HUES48 (cell line): ENCODE measurements around the gene TRAF3IP1.
"Not testable (repeated sequence)": the region's sequence is repeated elsewhere in the genome, so short reads cannot be mapped to it uniquely, and the experiment has no call there.

Experiments
- H3K27ac ChIP-seq: one replicate; pipeline ENCODE4 v1.7.0; 2013; ENCODE audit warnings: low read depth, low read length, inconsistent platforms
- H3K27me3 ChIP-seq: 2 replicates; pipeline ENCODE4 v1.6.1; 2013; ENCODE audit warnings: mild to moderate bottlenecking, low read length; ENCODE audit not compliant: control insufficient read depth, insufficient read depth
- H3K36me3 ChIP-seq: 2 replicates; pipeline ENCODE4 v1.6.1; 2013; ENCODE audit warnings: low read length; ENCODE audit not compliant: control insufficient read depth, insufficient read depth
- H3K4me1 ChIP-seq: 2 replicates; pipeline ENCODE4 v1.6.1; 2013; ENCODE audit warnings: mild to moderate bottlenecking, low read length; ENCODE audit not compliant: control insufficient read depth, insufficient read depth
- H3K4me3 ChIP-seq: 2 replicates; pipeline ENCODE4 v1.5.1; 2013; ENCODE audit warnings: mild to moderate bottlenecking, low read depth, low read length
- H3K9ac ChIP-seq: 2 replicates; pipeline ENCODE4 v1.6.1; 2013; ENCODE audit warnings: mild to moderate bottlenecking, low read depth, low read length, moderate library complexity
- H3K9me3 ChIP-seq: 2 replicates; pipeline ENCODE4 v1.6.1; 2013; ENCODE audit warnings: low read length; ENCODE audit not compliant: control insufficient read depth, insufficient read depth

TRAF3IP1 gene

GRCh38 chr2:238433941-238434845, 113.9 kb downstream of the TRAF3IP1 start:
- Histone ChIP-seq H3K9ac (no peak overlapping the region), H3K36me3 (peaks cover 68% of the 10 kb centered on the region), H3K27me3 (no peaks in the 10 kb centered on the region), H3K4me1 (no peaks in the 10 kb centered on the region), H3K4me3 (no peak overlapping the region), H3K27ac (no peak overlapping the region), H3K9me3 (no peaks in the 10 kb centered on the region)

GRCh38 chr2:238434846-238435751, 114.8 kb downstream of the TRAF3IP1 start:
- peaks cover 77% of the 10 kb centered on the region for H3K36me3 ChIP-seq
- H3K4me3 ChIP-seq: no peak overlapping the region
- H3K27me3 ChIP-seq: no peaks in the 10 kb centered on the region
- no peaks in the 10 kb centered on the region for H3K4me1 ChIP-seq
- H3K27ac ChIP-seq: no peak overlapping the region
- no peak overlapping the region for H3K9ac ChIP-seq
- no peaks in the 10 kb centered on the region for H3K9me3 ChIP-seq

- Histone ChIP-seq H3K27me3 (no peaks in the 10 kb centered on the region), H3K27ac (no peak overlapping the region), H3K4me3 (no peak overlapping the region), H3K9ac (no peak overlapping the region), H3K4me1 (no peaks in the 10 kb centered on the region), H3K36me3 (peaks cover 77% of the 10 kb centered on the region), H3K9me3 (no peaks in the 10 kb centered on the region)
Observed at GRCh38 chr2:238435752-238436096, 115.4 kb downstream of the TRAF3IP1 start.

DNA sequence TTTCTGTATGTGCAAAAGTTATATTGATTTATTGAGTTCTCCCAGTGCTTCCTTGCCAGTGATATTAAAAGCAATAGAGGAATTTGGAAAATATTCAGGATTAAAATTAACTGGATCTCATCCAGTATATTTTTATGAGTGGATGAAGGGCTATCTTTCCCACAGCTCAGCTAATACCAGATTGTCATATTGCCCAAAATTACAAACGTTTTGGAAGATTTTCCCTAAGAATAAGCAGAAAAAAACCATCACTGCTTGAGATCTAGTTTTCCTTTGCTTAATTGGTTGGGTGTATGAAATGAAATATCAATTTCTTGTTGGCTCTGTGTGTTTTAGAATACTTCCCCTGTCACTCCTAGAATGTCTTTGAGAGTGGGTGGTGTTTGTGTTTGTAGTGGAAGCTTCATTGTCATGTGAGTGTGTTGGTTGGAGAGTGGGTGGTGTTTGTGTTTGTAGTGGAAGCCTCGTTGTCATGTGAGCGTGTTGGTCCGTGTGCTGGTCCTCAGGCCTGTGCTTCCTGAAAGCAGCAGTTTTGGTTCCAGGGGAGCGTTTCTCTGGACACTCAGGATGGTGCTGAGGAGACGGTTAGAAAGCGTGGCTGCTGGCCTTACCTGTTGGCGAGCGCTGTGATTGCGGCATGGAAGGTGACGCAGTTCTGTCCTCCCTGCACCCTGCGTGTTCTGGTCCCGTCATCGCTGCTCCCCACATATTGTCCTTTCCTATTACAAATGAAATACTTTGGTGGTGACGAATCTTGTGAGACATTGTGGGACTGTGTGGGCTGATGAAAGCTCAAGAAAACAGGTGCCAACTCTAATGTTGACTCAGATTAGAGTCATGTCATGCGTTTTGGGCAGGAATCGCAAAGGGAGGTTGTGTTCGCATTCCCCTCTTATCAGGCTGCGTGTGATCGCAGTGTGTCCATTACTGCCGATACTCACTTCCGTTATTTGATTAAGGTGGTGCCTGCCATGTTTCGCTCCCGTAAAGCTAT, 118.8 kb downstream of the TRAF3IP1 start:
- Histone ChIP-seq H3K27me3 (no peaks in the 10 kb centered on the region), H3K9ac (no peak overlapping the region), H3K27ac (no peak overlapping the region), H3K9me3 (no peaks in the 10 kb centered on the region), H3K36me3 (peaks cover 66% of the 10 kb centered on the region), H3K4me3 (no peak overlapping the region), H3K4me1 (no peaks in the 10 kb centered on the region)

- Histone ChIP-seq H3K9me3 (no peaks in the 10 kb centered on the region), H3K36me3 (peaks cover 66% of the 10 kb centered on the region), H3K27me3 (no peaks in the 10 kb centered on the region), H3K4me1 (no peaks in the 10 kb centered on the region), H3K4me3 (no peak overlapping the region), H3K9ac (no peak overlapping the region), H3K27ac (no peak overlapping the region)
Observed at GRCh38 chr2:238439917-238440316, 119.6 kb downstream of the TRAF3IP1 start.

GRCh38 chr2:238440331-238440730, 120.0 kb downstream of the TRAF3IP1 start:
- no peak overlapping the region for H3K27ac ChIP-seq
- H3K4me1 ChIP-seq: no peaks in the 10 kb centered on the region
- peaks cover 66% of the 10 kb centered on the region for H3K36me3 ChIP-seq
- no peaks in the 10 kb centered on the region for H3K9me3 ChIP-seq
- no peaks in the 10 kb centered on the region for H3K27me3 ChIP-seq
- H3K4me3 ChIP-seq: no peak overlapping the region
- H3K9ac ChIP-seq: no peak overlapping the region

DNA sequence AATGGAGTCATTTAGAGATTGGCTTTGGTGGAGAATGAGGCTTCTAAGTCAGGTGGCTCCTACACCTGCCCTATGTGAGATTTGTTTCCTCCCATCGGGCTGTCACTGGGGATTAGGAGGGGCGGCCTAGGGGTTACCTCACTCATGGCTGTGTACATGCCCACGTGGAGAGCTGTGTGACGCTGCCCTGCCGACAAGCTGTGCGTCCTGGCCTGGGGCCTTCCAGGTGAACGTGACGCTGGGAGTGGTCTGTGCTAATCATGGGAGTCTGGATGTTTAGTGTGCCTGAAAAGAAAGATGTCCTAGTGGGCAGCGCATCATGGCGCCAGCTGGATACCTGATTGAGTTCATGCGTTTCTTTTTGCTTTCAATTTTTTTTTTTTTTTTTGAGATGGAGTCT, 120.4 kb downstream of the TRAF3IP1 start:
- no peak overlapping the region for H3K27ac ChIP-seq
- H3K9me3 ChIP-seq: no peaks in the 10 kb centered on the region
- no peaks in the 10 kb centered on the region for H3K27me3 ChIP-seq
- no peak overlapping the region for H3K9ac ChIP-seq
- H3K36me3 ChIP-seq: peaks cover 66% of the 10 kb centered on the region
- no peak overlapping the region for H3K4me3 ChIP-seq
- no peaks in the 10 kb centered on the region for H3K4me1 ChIP-seq

GRCh38 chr2:238441262-238442114, 121.2 kb downstream of the TRAF3IP1 start:
- Histone ChIP-seq H3K4me3 (no peak overlapping the region), H3K4me1 (no peaks in the 10 kb centered on the region), H3K9me3 (no peaks in the 10 kb centered on the region), H3K27me3 (no peaks in the 10 kb centered on the region), H3K9ac (no peak overlapping the region), H3K36me3 (peaks cover 66% of the 10 kb centered on the region), H3K27ac (no peak overlapping the region)

- peaks cover 68% of the 10 kb centered on the region for H3K36me3 ChIP-seq
- H3K27me3 ChIP-seq, H3K9me3 ChIP-seq, H3K9ac ChIP-seq, H3K4me1 ChIP-seq, H3K4me3 ChIP-seq, H3K27ac ChIP-seq: not testable (repeated sequence)
Observed at GRCh38 chr2:238442257-238442656, 121.9 kb downstream of the TRAF3IP1 start.

- no peak overlapping the region for H3K27ac ChIP-seq
- H3K4me3 ChIP-seq: no peak overlapping the region
- no peaks in the 10 kb centered on the region for H3K4me1 ChIP-seq
- H3K9me3 ChIP-seq: no peaks in the 10 kb centered on the region
- no peak overlapping the region for H3K9ac ChIP-seq
- H3K27me3 ChIP-seq: no peaks in the 10 kb centered on the region
- H3K36me3 ChIP-seq: peaks cover 72% of the 10 kb centered on the region
Observed at GRCh38 chr2:238444242-238444641, 123.9 kb downstream of the TRAF3IP1 start.
